Renal cortex interstitium (tissue), 11 donors: ENCODE measurements around the gene FAM170B. TPM values are rescaled to one million over a fixed set of nuclear protein-coding genes. Genes with fewer than 3 reads are reported as not detected.
A peak's percentile ranks its signal among the peaks of the same experiment; 100 is the strongest.

ENCODE experiments used
- DNase-seq, 11 donors: peaks; one replicate each; pipeline ENCODE4 v3.0.0-alpha.2; 2013; ENCODE audit warnings: low read depth in 9 of 11, low spot score in 4 of 11; ENCODE audit errors: extremely low read depth in 1 of 11
- polyA plus RNA-seq, 3 donors: library from polyadenylated mRNA; unstranded; fragments of 120-200 nt; gene quantifications; one replicate each; pipeline ENCODE4 v1.2.1, GENCODE V29; 2013; ENCODE audit not compliant: insufficient read length in 3 of 3

FAM170B gene
- polyA plus RNA-seq, 3 donors = not detected

- DNase-seq = no peak
Measured at GRCh38 chr10:49090189-49090575, 43.6 kb downstream of the FAM170B start.

- DNase-seq = no peak
Measured at GRCh38 chr10:49089557-49090188, 44.1 kb downstream of the FAM170B start.

GRCh38 chr10:49089152-49089551 lies 44.7 kb downstream of the FAM170B start:
- DNase-seq = no peak

GRCh38 chr10:49086889-49087288 lies 46.9 kb downstream of the FAM170B start:
- no peak for DNase-seq

GRCh38 chr10:49083261-49083660 lies 50.6 kb downstream of the FAM170B start:
- no peak for DNase-seq

GRCh38 chr10:49082766-49083165 lies 51.1 kb downstream of the FAM170B start:
- DNase-seq = no peak

GRCh38 chr10:49081547-49082275 lies 52.1 kb downstream of the FAM170B start:
- peak in 1 of 11 donors; percentile 17 for DNase-seq

Other genes starting within 250 kb of the FAM170B start
- gene LRRC18, start 194.2 kb downstream of the FAM170B start, polyA plus RNA-seq = under 1 TPM in 2 of 3 donors, not detected in 1; 0.16 to 0.24 TPM
- gene VSTM4, start 18.5 kb downstream of the FAM170B start, polyA plus RNA-seq = 10 to 100 TPM; 14.0 to 14.3 (median 14.2) TPM
- 1 to 10 TPM; 2.1 to 3.1 (median 2.7) TPM for gene TMEM273, start 54.4 kb upstream of the FAM170B start, polyA plus RNA-seq
- under 1 TPM; 0.06 to 0.13 (median 0.09) TPM for gene C10orf71, start 165.1 kb upstream of the FAM170B start, polyA plus RNA-seq